ENCODE data around the gene CPE.
"Not testable (repeated sequence)": the region's sequence is repeated elsewhere in the genome, so short reads cannot be mapped to it uniquely, and the experiment has no call there.

CPE gene

DNA sequence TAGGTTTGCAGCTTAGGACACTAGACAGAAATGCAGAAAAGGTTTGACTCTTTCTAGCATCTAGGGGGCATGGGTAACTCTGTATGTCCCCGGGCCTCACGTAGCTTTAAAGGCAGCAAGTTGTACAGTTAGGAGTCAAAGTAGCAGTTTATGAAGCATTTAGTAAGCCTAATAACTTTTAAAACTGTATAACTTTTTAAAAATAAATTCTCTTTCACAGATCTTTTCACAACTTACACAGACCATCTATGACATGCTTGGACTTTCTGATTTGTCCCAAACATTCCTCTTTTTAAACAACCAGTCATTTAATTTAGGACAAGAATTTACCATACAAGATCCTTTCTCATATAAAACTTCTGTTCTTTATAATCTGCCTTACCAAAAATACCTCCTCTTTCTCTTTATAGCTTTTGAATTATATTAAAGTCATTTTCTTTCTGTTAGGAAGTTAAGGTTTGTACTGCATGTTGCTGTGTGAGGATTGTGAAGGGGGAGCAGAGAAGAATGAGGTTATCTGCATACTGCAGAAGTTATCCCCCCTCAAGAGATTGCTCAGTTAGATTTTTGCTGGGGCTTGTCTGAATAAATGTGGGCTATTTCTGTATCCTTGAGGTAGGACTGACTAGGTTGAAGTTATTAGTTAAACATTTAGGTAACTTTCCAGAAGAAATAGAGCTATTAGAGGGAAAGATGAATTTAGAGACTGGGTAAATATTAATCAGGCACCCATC, 94.3 kb downstream of the CPE start:
- DNase-seq = no peak

DNA sequence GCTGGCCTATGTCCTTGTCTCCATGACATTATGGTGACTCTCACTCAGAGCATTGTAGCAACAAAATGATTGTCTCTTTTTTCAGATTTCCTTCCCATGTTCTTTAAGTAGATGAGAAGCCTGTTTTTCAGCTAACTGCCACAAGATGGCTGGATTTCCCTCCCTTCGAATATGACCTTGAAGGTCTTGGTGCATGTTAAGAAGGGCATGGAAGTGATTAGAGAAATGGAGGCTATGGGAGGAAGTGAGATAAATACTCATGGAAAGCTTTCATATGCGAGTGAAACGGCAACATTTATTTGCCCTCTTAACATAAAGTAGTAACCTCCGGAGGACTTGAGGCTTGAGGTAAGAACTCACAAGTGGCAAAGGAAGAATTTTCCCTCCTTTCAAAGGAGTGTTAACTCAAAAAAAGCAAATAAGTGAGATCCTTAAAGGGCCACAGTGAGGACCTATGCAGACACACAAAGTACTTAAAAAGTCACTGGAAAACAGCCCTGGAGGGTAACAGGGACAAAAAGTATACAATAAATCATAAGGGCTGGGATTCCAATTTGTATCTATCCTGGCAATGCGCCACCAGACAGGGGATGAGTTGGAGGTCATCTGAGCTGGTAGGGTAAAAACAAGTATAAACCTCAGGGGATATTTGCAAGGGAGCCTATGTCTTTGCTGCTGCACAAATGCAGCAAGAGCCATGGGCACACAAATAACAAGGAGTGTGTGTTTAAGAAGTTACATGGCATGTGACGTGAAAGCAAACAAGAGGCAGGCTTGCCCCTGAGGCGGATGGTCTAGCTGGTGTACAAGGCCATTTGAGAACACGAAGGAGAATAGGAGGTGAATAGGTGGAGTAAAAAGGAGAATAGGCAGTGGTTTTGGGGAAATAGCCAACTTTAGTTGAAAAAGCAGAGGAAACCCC, 96.2 kb downstream of the CPE start:
- DNase-seq = no peak

- DNase-seq = no peak
Observed at GRCh38 chr4:165475706-165476070, 96.9 kb downstream of the CPE start.

GRCh38 chr4:165476214-165477098, 97.6 kb downstream of the CPE start:
- DNase-seq = no peak

GRCh38 chr4:165477799-165478198, 99.0 kb downstream of the CPE start:
- no peak for DNase-seq

DNA sequence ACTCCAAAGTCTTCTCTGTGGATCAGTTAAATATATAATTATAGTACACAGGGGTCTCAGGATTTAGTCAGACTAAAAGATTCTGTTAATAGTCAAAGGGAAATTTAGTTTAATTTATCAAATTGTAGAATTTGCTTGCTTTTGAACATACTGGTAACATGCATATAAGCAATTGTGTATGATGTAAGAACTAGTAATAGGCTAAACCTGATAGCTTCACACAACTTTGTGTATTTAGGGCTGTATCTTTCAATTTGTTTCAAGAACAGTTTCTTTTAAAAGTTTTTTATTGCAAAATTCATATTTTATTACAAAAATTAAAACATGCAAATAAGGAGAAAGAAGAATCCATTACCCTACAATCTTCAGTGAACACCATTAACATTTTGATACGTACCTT, 99.5 kb downstream of the CPE start:
- no peak for DNase-seq

DNA sequence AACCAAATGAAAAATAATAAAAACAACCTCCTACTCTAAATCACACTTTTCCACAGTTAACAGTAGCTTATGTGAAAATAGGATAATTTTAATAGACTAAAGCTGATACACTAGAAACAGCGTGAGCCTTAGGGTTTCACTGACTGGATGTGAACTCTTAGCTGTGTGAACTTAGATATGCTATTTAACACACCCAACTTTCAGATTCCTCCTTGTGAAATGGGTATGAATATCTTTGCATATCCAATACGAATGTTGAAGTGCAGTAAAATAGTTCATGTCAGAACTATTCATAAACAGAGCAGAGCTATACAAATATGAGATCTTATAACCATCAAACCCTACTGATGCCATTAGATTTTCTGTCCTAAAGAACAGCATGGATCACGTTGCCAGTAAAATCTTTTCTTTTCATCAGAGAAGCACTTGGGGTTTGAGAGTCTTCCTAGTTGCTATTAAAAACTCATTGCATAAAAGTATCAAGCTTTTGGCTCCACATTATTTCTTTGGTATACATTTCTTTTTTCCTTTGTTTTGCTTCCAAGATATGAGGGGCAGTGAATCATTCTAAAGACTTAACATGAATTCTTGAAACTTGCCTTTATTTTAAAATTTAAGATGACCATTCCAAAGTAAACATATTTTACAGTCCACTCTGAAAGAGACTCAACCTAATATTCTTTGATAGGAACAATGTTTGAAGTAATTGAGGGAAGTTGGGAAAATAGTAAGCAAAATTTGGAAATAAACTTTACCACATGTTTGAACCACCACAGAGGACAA, 102.4 kb downstream of the CPE start:
- no peak for DNase-seq

DNA sequence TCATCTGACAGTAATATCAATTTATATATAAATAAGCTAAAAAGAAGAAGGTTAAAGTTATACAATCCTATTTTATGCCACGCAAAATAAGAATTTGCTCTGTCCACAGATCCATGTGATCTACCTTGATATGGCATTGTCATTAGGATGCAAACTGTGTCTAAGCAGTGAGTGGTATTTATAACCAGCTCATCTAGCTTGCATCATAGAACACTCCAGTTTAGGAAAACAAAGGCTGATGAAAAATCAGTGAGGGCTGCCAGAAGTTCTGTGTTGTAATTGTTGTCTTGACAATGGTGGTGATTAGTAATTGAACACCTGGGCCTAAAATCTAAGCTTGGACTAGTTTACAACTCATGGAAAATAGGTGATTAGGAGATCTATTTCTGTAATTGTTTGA, 111.0 kb downstream of the CPE start:
- DNase-seq = no peak

DNA sequence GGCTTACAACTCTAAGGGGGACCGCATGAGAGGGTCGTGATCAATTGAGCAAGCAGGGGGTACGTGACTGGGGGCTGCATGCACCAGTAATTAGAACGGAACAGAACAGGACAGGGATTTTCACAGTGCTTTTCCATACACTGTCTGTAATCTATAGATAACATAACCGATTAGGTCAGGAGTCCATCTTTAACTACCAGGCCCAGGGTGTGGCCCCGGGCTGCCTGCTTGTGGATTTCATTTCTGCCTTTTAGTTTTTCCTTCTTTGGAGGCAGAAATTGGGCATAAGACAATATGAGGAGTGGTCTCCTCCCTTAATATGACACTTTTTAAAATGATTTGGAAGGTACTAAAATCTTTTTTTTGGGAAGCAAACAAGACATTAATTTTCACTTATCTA, 113.8 kb downstream of the CPE start:
- not testable (repeated sequence) for DNase-seq

- peak; percentile 61 for DNase-seq
Observed at GRCh38 chr4:165493359-165493758, 114.6 kb downstream of the CPE start.

DNA sequence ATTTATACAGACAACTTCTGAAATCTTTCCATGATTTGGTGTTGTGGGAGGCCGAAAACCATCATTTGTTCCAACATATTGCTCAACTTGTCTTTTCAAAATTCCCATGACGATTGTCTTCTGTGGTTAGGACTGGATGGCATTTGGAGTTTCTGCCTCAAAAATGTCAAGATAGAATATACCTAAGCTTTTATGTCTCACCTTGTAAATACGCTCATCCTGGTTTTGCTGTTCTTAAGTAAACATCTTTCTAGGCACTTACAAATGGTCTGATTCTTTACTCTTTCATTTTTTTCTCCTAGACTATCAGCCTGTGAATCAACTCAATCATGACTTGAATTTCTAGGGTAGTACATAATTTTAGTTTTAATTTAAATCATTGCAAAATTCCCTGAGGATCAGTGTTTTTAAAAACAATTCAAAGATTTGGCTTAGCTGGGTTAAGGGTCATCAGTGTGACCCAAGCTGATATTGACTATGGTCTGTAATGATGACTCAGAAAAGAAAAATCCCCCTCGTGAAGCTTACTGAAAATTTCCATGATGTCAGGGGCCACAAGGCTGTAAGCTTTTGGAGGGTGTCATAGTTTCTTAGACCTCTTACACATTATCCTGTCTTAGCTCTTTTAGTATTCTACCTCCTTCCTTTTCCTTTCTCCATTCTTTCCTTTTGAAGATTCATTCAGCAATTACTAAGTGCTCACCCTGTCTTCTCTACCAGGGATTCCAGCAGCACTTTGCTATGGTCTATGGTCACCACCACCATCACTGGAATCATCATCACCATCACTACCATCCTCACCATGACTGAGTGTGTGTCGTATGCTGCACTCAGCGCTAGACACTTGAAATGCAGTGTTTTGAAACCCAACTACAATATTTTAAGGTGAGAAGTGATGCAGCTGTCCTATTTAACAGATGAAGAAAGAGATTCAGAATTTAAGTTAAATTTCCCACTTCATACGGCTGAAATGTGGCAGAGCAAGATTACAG, 124.4 kb downstream of the CPE start:
- DNase-seq = no peak

- DNase-seq = no peak
Observed at GRCh38 chr4:165504184-165504583, 125.4 kb downstream of the CPE start.

DNA sequence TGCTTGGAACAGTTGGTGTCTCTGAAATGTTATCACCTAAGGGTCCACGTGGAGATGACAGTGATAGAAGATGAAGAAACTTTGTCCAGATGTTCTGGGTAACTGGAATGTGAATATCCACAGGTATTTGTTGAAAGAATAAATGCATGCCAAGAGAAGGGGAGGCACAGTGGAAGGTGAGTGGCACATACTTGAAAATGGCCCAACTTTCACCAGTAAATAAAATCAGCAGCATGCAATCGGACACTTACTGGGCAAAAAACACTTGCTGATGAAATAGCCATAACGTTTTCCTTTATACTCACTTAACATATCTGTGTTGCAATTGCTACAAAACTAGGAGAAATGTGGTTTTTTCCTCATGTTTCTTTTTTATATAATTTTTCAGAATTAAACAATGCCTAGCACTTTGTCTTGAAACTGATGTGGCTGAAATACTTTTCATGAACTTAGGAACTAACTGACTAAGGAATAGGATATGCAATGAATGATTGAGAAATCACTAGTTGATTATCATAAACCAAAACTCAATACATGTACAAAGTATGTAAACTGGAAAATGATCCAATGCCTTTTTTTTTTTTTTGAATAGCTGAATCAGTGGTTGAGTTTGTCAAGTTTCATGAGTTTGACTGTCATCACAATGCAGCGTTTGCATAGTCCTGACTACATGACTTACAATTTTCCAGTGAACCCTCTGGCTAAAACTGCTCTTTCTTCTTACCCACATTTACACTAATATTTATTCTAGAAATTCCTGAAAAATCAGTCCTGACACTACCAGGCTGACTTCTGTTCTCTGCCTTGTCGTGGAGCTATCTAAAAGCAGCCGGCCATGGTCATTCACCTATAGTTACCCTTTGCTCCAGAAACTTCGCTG, 127.4 kb downstream of the CPE start:
- no peak for DNase-seq

DNA sequence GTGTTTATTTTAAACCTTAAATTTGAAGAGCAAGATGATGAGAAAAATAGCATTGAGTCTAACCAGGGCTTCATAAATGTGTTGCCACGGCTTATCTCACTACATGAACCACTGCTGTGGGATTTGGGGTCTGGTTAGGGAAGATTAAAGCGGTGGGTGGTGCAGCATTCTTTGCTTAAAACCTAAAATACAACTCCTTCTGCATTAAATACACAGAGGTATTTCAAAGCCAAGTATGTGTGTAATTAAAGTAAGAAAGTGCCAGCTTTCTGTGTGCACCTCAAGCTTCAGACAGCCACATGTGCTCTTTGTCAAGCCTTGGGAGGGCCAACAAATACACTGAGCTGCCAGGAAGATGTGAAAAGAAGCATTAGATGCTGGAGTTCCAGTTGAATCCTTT, 128.0 kb downstream of the CPE start:
- DNase-seq = no peak

DNA sequence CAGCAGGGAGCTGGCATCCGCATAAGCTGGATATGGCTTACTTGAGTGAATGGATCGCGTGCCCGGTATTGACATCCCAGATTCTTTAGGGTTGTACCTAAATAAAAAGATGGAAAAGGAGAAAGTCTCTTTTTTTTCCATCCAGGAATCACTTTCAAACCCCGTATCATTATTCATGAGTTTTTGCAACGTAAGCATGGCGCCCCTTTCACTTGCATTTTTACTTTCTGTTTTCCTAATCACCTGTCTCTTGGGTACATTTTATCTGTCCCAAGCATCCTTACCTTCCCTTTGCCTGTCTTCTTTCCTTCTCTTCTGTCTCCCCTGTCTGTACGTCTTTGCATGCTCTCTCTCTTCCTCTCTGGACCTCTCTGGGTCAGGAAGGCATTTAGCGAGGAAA, 128.6 kb downstream of the CPE start:
- no peak for DNase-seq

DNA sequence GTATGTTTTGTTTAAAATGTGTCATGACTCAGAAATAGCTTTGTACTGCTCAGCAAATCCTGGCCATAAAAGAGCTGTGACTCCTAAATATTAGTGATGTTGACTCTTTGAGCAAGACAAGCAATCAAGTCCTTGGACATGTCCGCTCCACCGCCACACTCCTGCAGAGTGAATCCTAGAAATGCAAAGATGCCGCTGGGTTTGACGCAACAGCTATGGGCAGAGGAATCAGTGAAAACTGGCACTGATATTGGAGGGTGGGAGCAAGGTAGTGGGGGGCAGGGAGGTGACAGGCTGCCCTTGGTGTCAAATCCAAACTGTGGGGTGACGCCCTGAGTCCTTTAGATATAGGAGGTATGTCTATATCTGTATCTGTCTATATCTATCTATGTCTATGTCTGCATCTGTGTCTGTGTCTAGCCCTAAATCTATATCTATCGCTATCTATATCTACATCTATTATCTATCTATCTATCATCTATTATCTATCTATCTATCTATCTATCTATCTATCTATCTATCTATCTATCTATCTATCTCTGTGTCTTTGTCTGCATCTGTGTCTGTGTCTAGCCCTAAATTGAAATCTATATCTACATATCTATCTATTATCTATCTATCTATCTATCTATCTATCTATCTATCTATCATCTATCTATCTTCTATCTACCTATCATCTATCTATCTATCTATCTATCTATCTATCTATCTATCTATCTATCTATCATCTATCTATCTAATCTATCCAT, 129.7 kb downstream of the CPE start:
- no peak for DNase-seq

DNA sequence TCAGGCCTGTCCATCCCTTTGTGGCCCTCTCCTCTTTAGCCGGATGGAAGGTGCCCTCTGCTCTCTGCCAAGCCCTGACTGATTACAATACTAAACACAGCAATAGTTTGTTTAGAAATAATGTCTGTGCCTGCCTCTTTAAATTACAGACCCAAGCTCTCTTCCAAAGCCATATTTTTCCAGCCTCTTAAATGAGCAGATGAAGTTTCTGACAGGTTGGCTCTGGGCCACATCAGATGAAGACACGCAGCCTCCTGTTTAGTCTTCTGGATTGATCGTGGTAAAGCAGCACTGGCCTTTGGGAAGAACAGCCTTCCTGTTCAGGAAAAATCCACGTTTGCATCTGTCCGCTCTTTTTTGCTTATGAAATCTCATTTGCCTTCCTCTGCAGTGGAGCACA, 133.6 kb downstream of the CPE start:
- DNase-seq = no peak

GRCh38 chr4:165514739-165515138, 135.9 kb downstream of the CPE start:
- DNase-seq = no peak

DNA sequence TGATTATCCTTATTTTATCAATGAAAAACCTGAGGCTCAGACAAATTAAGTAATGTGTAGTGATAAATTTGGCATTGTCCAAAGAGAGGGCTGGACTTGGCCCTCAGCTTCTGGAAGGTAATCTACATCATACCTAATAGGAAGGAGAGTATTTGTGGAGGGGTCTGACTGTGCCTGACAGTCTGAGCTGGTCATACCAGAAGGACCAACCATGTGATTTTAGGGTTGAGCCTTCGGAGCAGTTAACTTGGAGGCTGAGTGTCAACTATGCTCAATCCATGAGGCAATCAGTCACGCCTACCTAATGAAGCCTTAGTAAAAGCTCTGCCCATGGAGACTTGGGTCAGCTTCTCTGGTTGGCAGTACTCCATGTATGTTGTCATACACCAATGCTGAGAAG, 136.4 kb downstream of the CPE start:
- DNase-seq = no peak
